Measurements from ENCODE around the gene OR2L5. TPM values are rescaled to one million over a fixed set of nuclear protein-coding genes. Genes with fewer than 3 reads are reported as not detected.

Gene OR2L5, protein sequence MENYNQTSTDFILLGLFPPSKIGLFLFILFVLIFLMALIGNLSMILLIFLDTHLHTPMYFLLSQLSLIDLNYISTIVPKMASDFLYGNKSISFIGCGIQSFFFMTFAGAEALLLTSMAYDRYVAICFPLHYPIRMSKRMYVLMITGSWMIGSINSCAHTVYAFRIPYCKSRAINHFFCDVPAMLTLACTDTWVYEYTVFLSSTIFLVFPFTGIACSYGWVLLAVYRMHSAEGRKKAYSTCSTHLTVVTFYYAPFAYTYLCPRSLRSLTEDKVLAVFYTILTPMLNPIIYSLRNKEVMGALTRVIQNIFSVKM
- under 1 TPM in 2 of 3 donors, not detected in 1; 0.44 to 0.66 TPM for total RNA-seq

DNA sequence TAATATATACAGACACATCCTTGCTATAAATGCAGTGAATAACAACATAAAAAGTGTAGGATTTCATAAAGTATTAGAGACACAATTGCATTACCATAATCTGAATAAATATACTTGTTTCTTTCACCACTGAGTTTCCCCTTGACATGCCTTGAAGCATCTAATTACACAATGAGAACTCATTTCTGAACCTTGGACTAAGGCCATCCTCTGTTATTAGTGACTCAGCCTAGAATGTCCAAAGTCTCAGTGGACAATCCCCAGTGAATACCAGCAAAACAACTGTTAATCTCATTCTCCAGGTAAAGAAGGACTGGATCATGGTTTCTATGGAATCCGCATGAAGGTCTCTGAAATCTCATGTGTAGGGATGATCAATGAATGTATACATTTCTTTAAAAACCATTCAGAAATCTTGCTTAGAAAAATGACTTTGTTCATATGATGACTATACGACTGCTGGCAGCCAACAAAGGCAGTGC is at the start of gene OR2L5:
Gene OR2L5 (plus strand): TSS at position 432 of the 482 bp plus-strand sequence. CDS start 8,288 bp downstream, outside the sequence.
- TF ChIP-seq POLR2A (IDR thresholded peaks at IDR 0.05), result no peak
- TF ChIP-seq, protein P1, sequence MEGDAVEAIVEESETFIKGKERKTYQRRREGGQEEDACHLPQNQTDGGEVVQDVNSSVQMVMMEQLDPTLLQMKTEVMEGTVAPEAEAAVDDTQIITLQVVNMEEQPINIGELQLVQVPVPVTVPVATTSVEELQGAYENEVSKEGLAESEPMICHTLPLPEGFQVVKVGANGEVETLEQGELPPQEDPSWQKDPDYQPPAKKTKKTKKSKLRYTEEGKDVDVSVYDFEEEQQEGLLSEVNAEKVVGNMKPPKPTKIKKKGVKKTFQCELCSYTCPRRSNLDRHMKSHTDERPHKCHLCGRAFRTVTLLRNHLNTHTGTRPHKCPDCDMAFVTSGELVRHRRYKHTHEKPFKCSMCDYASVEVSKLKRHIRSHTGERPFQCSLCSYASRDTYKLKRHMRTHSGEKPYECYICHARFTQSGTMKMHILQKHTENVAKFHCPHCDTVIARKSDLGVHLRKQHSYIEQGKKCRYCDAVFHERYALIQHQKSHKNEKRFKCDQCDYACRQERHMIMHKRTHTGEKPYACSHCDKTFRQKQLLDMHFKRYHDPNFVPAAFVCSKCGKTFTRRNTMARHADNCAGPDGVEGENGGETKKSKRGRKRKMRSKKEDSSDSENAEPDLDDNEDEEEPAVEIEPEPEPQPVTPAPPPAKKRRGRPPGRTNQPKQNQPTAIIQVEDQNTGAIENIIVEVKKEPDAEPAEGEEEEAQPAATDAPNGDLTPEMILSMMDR (IDR thresholded peaks at IDR 0.05), result no peak
- TF ChIP-seq POLR2AphosphoS5 (IDR thresholded peaks at IDR 0.05), result no peak
- no peak for DNase-seq (ENCODE audit: low spot score in 2 of 2)
- Histone ChIP-seq H3K9me3 (peaks cover 6 to 30% of the 10 kb centered on the region in 2 donors), H3K36me3 (no peaks in the 10 kb centered on the region), H3K4me1 (no peaks in the 10 kb centered on the region), H3K27ac (no peak within 1 kb of the TSS), H3K27me3 (no peaks in the 10 kb centered on the region), H3K4me3 (no peak within 1 kb of the TSS)
- intact Hi-C loops (cut with DNase I; ENCODE audit: low total_unique reads), result no loop called here

DNA sequence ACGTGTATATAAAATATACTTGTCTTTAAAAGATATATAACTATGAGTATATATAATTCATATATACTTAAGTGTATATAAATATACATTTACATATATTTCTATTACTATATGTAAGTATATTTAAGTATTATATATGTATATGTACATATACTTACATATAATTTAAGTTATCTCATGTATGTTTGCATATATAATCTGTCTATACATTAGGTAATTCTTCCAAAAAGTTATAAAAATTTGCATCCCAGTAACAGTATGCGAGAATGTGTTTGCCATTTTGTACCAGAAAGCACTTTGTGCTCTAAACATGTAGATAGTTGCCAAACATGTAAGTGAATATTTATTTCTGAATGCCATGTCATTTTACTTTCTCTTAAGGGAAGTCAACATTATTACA is 48.5 kb upstream of the OR2L5 start, which contains the start of gene OR2AK2:
Gene OR2AK2 (plus strand): TSS at position 301 of the 400 bp plus-strand sequence. CDS start 144 bp downstream, outside the sequence.
- no peaks in the 10 kb centered on the region for H3K27me3 ChIP-seq

DNA sequence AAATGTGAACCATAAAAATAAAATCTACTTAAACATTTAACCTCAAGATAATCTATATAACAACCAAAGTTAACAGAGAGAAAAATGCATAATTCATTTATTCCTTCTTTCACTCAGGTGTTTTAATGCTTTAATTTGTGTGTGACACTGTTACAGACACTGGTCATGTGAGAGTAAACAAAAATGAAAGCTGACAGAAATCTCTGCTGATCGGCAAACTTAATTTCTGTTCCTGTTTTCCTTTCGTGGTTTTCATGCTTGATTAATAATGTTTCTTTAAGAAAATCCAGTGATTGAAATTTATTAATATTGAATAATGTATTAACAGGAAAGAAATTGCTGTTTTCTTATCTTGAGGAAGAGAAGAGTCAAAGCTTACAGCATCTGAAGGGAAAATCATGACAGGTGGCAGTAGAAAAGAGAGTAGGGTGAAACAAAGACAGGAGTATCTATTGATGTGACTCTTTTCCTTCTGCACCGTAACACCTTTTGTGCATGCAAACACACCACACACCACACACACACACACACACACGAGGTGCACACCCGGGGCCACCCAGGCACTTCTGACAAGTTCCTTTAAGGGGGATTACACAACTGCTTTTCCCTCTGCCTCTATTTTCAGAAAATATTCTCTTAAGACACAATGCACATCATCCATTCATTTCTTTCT is 46.8 kb upstream of the OR2L5 start:
- intact Hi-C loops (cut with DNase I; ENCODE audit: low total_unique reads), result no loop called here
- no peak overlapping the region for H3K4me3 ChIP-seq
- no peak for DNase-seq (ENCODE audit: low spot score in 2 of 2)
- TF ChIP-seq POLR2AphosphoS5 (IDR thresholded peaks at IDR 0.05) (no peak), POLR2A (IDR thresholded peaks at IDR 0.05) (no peak)
- TF ChIP-seq, protein P1 (IDR thresholded peaks at IDR 0.05), result no peak
- H3K27me3 ChIP-seq, result no peaks in the 10 kb centered on the region
- H3K27ac ChIP-seq, result no peak overlapping the region
- no peaks in the 10 kb centered on the region for H3K9me3 ChIP-seq
- H3K4me1 ChIP-seq, result no peaks in the 10 kb centered on the region
- no peaks in the 10 kb centered on the region for H3K36me3 ChIP-seq

More for the DNA sequence above, 48.5 kb upstream of the OR2L5 start, which contains the start of gene OR2AK2:
- H3K9me3 ChIP-seq, result no peaks in the 10 kb centered on the region
- H3K27ac ChIP-seq, result no peak within 1 kb of the TSS
- H3K4me1 ChIP-seq, result no peaks in the 10 kb centered on the region
- H3K36me3 ChIP-seq, result no peaks in the 10 kb centered on the region
- no peak for TF ChIP-seq POLR2AphosphoS5 (IDR thresholded peaks at IDR 0.05)
- TF ChIP-seq, protein P1 (IDR thresholded peaks at IDR 0.05), result no peak
- no peak for TF ChIP-seq POLR2A (IDR thresholded peaks at IDR 0.05)
- no peak for DNase-seq (ENCODE audit: low spot score in 2 of 2)
- intact Hi-C loops (cut with DNase I; ENCODE audit: low total_unique reads), result no loop called here
- H3K4me3 ChIP-seq, result no peak within 1 kb of the TSS

DNA sequence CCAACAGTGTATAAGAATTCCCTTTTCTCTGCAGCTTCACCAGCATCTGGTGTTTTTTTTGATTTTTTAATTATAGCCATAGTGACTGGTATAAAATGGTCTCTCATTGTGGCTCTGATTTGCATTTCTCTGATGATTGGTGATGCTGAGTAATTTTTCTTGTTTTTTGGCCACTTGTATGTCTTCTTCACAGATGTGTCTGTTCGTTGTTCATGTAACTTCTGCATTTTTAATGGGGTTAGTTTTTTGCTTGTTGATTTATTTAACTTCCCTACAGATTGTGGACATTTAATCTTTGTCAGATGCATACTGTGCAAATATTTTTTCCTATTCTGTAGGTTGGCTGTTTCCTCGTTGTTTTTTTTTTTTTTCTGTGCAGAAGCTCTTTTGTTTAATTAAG is 20.5 kb upstream of the OR2L5 start:
- DNase-seq (ENCODE audit: low spot score in 2 of 2), result no peak
- Histone ChIP-seq H3K36me3 (no peaks in the 10 kb centered on the region), H3K4me1 (no peaks in the 10 kb centered on the region), H3K4me3 (no peak overlapping the region), H3K27ac (no peak overlapping the region), H3K9me3 (no peaks in the 10 kb centered on the region), H3K27me3 (no peaks in the 10 kb centered on the region)
- TF ChIP-seq POLR2A (IDR thresholded peaks at IDR 0.05) (no peak), POLR2AphosphoS5 (IDR thresholded peaks at IDR 0.05) (no peak)
- TF ChIP-seq, protein P1 (IDR thresholded peaks at IDR 0.05), result no peak
- intact Hi-C loops (cut with DNase I; ENCODE audit: low total_unique reads), result no loop called here

DNA sequence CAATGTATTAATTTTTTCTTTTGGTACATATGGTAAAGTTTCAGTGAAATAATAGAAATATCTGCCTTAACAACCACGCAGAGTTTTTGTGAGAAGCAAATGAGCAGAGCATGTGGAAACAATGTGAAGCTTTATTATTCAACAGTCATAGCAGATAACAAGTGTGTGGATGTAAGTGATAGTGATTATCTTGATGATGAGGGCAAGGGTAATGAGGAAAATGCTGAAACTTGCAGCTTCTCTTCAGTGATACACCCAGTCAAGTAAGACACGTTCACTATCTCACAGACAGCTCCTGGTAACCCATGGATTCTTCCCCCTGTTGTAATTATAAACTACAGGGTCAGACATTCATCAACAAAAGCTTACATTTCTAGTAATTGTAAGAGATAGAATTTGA is 14.6 kb upstream of the OR2L5 start:
- no peaks in the 10 kb centered on the region for H3K36me3 ChIP-seq
- DNase-seq (ENCODE audit: low spot score in 2 of 2), result no peak
- no peak overlapping the region for H3K27ac ChIP-seq
- intact Hi-C loops (cut with DNase I; ENCODE audit: low total_unique reads), result no loop called here
- no peaks in the 10 kb centered on the region for H3K9me3 ChIP-seq
- H3K4me3 ChIP-seq, result no peak overlapping the region
- no peaks in the 10 kb centered on the region for H3K27me3 ChIP-seq
- no peaks in the 10 kb centered on the region for H3K4me1 ChIP-seq
- TF ChIP-seq, protein P1 (IDR thresholded peaks at IDR 0.05), result no peak
- TF ChIP-seq POLR2AphosphoS5 (IDR thresholded peaks at IDR 0.05) (no peak), POLR2A (IDR thresholded peaks at IDR 0.05) (no peak)
